Osteoblast (primary cell): Measurements from ENCODE around the gene C2CD2. TPM values are rescaled to one million over a fixed set of nuclear protein-coding genes. Genes with fewer than 3 reads are reported as not detected.

ENCODE experiments used
- DNase-seq: peaks from one replicate; pipeline ENCODE4 v3.0.0; 2011; ENCODE audit warnings: low spot score, mixed read lengths; ENCODE audit not compliant: insufficient read length; ENCODE audit errors: missing footprints
- H2AFZ ChIP-seq: 2 replicates; pipeline ENCODE4 v1.6.0; 2011; ENCODE audit warnings: mild to moderate bottlenecking, low read length
- H3K27ac ChIP-seq: 2 replicates; pipeline ENCODE4 v1.5.1; 2011; ENCODE audit warnings: mild to moderate bottlenecking, low read depth, low read length, moderate library complexity
- H3K27me3 ChIP-seq: 2 replicates; pipeline ENCODE4 v1.6.0; 2012; ENCODE audit warnings: mild to moderate bottlenecking, control low read depth, inconsistent platforms, low read length, moderate library complexity; ENCODE audit not compliant: insufficient read depth
- H3K36me3 ChIP-seq: 2 replicates; pipeline ENCODE4 v1.5.1; 2011; ENCODE audit warnings: mild to moderate bottlenecking, low read length, control low read depth, moderate library complexity; ENCODE audit not compliant: insufficient read depth
- H3K4me1 ChIP-seq: 2 replicates; pipeline ENCODE4 v1.5.1; 2011; ENCODE audit warnings: mild to moderate bottlenecking, low read length, control low read depth, moderate library complexity; ENCODE audit not compliant: insufficient read depth
- H3K4me2 ChIP-seq: 2 replicates; pipeline ENCODE4 v1.6.0; 2011; ENCODE audit warnings: mild to moderate bottlenecking, low read length; ENCODE audit not compliant: insufficient read depth
- H3K4me3 ChIP-seq: fragments of 200-600 bp; sonication (generic); 3 replicates; pipeline ENCODE4 v1.5.1; 2012; ENCODE audit warnings: mild to moderate bottlenecking, low read length, inconsistent platforms; ENCODE audit not compliant: insufficient read depth
- H3K79me2 ChIP-seq: 2 replicates; pipeline ENCODE4 v1.6.0; 2012; ENCODE audit warnings: mild to moderate bottlenecking, low read length, control low read depth, inconsistent platforms; ENCODE audit not compliant: insufficient read depth
- H3K9me3 ChIP-seq: 2 replicates; pipeline ENCODE4 v1.5.1; 2011; ENCODE audit warnings: low read depth, low read length, control low read depth
- H4K20me1 ChIP-seq: 2 replicates; pipeline ENCODE4 v1.6.0; 2012; ENCODE audit warnings: mild to moderate bottlenecking, low read length, control low read depth; ENCODE audit not compliant: insufficient read depth
- CTCF ChIP-seq: IDR thresholded peaks from 2 replicates; pipeline ENCODE4 v1.5.1; 2011; ENCODE audit warnings: mild to moderate bottlenecking, low read depth, low read length, moderate library complexity; ENCODE audit errors: extremely low read depth
- total RNA-seq: library from RNA; depleted of rRNA; stranded (reverse); fragments of >200 nt; gene quantifications from 2 replicates; pipeline ENCODE4 v1.2.3, GENCODE V29; 2012

The C2CD2 gene
- total RNA-seq, 1 donor = 40.9 TPM

DNA sequence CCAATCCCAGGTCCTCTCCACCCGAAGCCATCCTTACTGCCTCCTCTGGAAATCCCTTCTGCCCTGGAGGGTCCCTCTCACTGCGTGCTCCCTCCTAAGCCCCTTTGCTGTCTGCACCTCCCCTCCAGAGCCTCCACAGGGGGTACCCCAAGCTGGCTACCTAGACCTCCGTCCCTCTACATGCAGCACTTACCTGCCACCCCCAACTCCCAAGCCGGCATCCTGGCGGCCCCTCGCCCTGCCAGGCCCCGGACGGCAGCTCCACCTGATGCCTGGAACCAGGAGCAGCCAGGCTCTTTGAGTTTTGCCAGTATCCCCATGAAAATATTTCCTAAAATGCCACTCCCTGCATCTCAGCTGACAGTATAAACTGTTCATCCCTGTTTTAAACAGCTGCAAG is 78.7 kb downstream of the C2CD2 start:
- Histone ChIP-seq H4K20me1 (no peaks in the 10 kb centered on the region), H3K36me3 (no peaks in the 10 kb centered on the region), H2AFZ (no peak overlapping the region), H3K4me1 (peaks cover 11% of the 10 kb centered on the region), H3K27ac (no peak overlapping the region), H3K27me3 (no peaks in the 10 kb centered on the region), H3K79me2 (peaks cover 59% of the 10 kb centered on the region), H3K4me2 (no peak overlapping the region), H3K4me3 (no peak overlapping the region), H3K9me3 (no peaks in the 10 kb centered on the region)
- DNase-seq = no peak
- TF ChIP-seq CTCF = no peak

DNA sequence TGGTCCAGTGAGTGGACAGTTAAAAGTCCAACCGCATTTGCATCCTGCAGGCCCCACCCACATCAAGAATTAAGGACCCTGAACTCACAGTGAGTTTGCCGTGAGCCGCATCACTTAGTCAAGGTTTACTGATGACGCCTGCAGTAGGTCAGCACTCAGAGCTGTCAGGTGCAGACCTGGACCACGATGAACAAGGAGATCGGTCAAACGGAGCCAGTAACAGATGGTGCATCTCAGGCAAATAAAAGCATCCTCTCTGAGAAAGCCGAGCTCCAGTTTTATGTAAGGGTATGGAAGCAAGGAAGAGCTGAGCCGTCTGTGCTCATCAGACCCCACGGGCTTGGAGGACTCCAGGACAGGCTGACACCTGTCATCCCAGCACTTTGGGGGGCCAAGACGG is 79.2 kb downstream of the C2CD2 start:
- H3K4me2 ChIP-seq = no peak overlapping the region
- no peaks in the 10 kb centered on the region for H3K36me3 ChIP-seq
- H4K20me1 ChIP-seq = no peaks in the 10 kb centered on the region
- H3K79me2 ChIP-seq = peaks cover 59% of the 10 kb centered on the region
- no peak overlapping the region for H3K27ac ChIP-seq
- H3K9me3 ChIP-seq = no peaks in the 10 kb centered on the region
- H3K4me3 ChIP-seq = no peak overlapping the region
- TF ChIP-seq CTCF = no peak
- no peaks in the 10 kb centered on the region for H3K27me3 ChIP-seq
- H3K4me1 ChIP-seq = peaks cover 11% of the 10 kb centered on the region
- DNase-seq = no peak
- H2AFZ ChIP-seq = no peak overlapping the region

DNA sequence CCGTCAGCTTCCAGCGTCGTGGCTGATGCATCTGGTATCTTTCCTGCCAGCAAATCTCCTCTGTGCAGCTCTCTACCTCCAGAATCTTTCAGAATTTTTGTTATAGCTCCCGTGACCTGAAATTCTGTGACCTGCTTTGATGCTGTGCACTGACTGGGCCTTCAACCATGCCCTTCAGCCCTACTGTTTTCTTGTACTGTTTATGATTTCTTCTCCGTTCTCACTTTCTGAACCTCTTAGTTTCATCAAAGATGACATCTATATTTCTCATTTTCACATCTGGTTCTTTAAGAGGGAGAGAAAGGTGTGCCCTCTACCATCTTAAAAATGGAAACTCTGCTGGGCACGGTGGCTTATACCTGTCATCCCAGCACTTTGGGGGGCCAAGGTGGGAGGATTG is 80.4 kb downstream of the C2CD2 start:
- Histone ChIP-seq H3K9me3 (no peaks in the 10 kb centered on the region), H2AFZ (no peak overlapping the region), H3K79me2 (peaks cover 57% of the 10 kb centered on the region), H3K4me2 (no peak overlapping the region), H3K4me3 (no peak overlapping the region), H4K20me1 (no peaks in the 10 kb centered on the region), H3K4me1 (peaks cover 11% of the 10 kb centered on the region), H3K27ac (no peak overlapping the region), H3K27me3 (no peaks in the 10 kb centered on the region), H3K36me3 (no peaks in the 10 kb centered on the region)
- DNase-seq = no peak
- TF ChIP-seq CTCF = no peak

DNA sequence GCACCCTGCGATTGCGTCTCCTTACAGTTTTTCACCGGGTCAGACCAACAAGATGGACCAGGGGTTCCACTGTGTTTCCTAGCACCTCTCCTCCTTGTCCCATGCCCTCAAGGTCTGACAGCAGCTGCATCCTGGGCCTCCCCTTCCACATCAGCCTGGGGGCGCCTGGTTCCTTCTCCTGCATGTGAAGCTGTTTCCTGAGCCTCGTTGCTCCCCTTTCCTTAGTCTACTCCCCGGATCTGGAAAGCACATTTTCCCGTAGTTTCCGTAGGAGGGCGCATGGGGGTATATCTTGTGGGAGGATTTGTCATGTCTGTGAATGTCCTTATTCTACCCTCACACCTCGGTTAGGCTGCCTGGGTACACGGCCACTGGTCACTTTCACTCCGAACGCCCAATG is 80.8 kb downstream of the C2CD2 start:
- no peaks in the 10 kb centered on the region for H3K27me3 ChIP-seq
- DNase-seq = no peak
- H3K4me3 ChIP-seq = no peak overlapping the region
- no peak overlapping the region for H2AFZ ChIP-seq
- no peak for TF ChIP-seq CTCF
- peaks cover 53% of the 10 kb centered on the region for H3K79me2 ChIP-seq
- H3K36me3 ChIP-seq = no peaks in the 10 kb centered on the region
- no peak overlapping the region for H3K4me2 ChIP-seq
- no peaks in the 10 kb centered on the region for H4K20me1 ChIP-seq
- H3K9me3 ChIP-seq = no peaks in the 10 kb centered on the region
- H3K4me1 ChIP-seq = peaks cover 10% of the 10 kb centered on the region
- no peak overlapping the region for H3K27ac ChIP-seq
